Limb (tissue), 2 donors: ENCODE measurements around the gene PPIA.

Experiments
- DNase-seq, 2 donors: peaks; one replicate each; pipeline ENCODE4 v3.0.0-alpha.2; 2016; ENCODE audit errors: extremely low spot score in 2 of 2

The PPIA gene

GRCh38 chr7:44796504-44797328 is at the start of gene PPIA:
TSS of gene PPIA (plus strand) at chr7:44796681. CDS start at chr7:44796725, 44 bp downstream.
- peak; percentile 96 to 98 for DNase-seq

GRCh38 chr7:44748045-44748947 is 48.2 kb upstream of the PPIA start, which contains the start of gene ZMIZ2:
TSS of gene ZMIZ2 (plus strand) at chr7:44748847. CDS start at chr7:44756250, 7,403 bp downstream.
- peak; percentile 85 to 98 for DNase-seq

GRCh38 chr7:44748948-44749731 is 47.3 kb upstream of the PPIA start:
- DNase-seq: no peak

GRCh38 chr7:44749992-44750391 is 46.5 kb upstream of the PPIA start:
- DNase-seq: no peak

GRCh38 chr7:44750424-44750823 is 46.1 kb upstream of the PPIA start:
- DNase-seq: no peak

GRCh38 chr7:44750921-44751571 is 45.4 kb upstream of the PPIA start:
- DNase-seq: no peak

- no peak for DNase-seq
These were observed 43.7 kb upstream of the PPIA start for GRCh38 chr7:44752822-44753221.

- no peak for DNase-seq
These were observed 41.4 kb upstream of the PPIA start for GRCh38 chr7:44754802-44755697.

- no peak for DNase-seq
These were observed 40.5 kb upstream of the PPIA start for GRCh38 chr7:44755698-44756627.

- DNase-seq: no peak
These were observed 39.6 kb upstream of the PPIA start for GRCh38 chr7:44756904-44757303.

- DNase-seq: peak; percentile 80 to 81
These were observed 39.2 kb upstream of the PPIA start for GRCh38 chr7:44757311-44757710.

- no peak for DNase-seq
These were observed 38.7 kb upstream of the PPIA start for GRCh38 chr7:44757739-44758138.

GRCh38 chr7:44759246-44759645 is 37.2 kb upstream of the PPIA start:
- no peak for DNase-seq

GRCh38 chr7:44760034-44760580 is 36.4 kb upstream of the PPIA start:
- no peak for DNase-seq

GRCh38 chr7:44761207-44762161 is 35.0 kb upstream of the PPIA start:
- DNase-seq: no peak

GRCh38 chr7:44762300-44762699 is 34.2 kb upstream of the PPIA start:
- DNase-seq: no peak
